Brain pericyte (primary cell): ENCODE results near the gene RIC8A.

Source experiments
- DNase-seq: peaks from one replicate; pipeline ENCODE4 v3.0.0-alpha.2; 2012; ENCODE audit warnings: low read depth, low spot score

The RIC8A gene

GRCh38 chr11:241634-242033 lies 34.1 kb downstream of the RIC8A start:
- DNase-seq: no peak

- DNase-seq: no peak
Measured at GRCh38 chr11:244376-244775, 36.9 kb downstream of the RIC8A start.

GRCh38 chr11:249062-249461 lies 41.6 kb downstream of the RIC8A start:
- no peak for DNase-seq

GRCh38 chr11:250274-250673 lies 42.8 kb downstream of the RIC8A start:
- no peak for DNase-seq

GRCh38 chr11:250740-251299 lies 43.3 kb downstream of the RIC8A start:
- no peak for DNase-seq

- DNase-seq: no peak
Measured at GRCh38 chr11:251550-251949, 44.0 kb downstream of the RIC8A start.

- DNase-seq: no peak
Measured at GRCh38 chr11:252666-253065, 45.2 kb downstream of the RIC8A start.

- DNase-seq: no peak
Measured at GRCh38 chr11:253160-253885, 45.8 kb downstream of the RIC8A start.

GRCh38 chr11:253886-254270 lies 46.4 kb downstream of the RIC8A start:
- DNase-seq: no peak

GRCh38 chr11:255176-255575 lies 47.7 kb downstream of the RIC8A start:
- DNase-seq: no peak

- no peak for DNase-seq
Measured at GRCh38 chr11:255816-256215, 48.3 kb downstream of the RIC8A start.

GRCh38 chr11:256952-257737 lies 49.6 kb downstream of the RIC8A start:
- DNase-seq: no peak

GRCh38 chr11:257766-258493 lies 50.4 kb downstream of the RIC8A start:
- DNase-seq: no peak

GRCh38 chr11:259413-259812 lies 51.9 kb downstream of the RIC8A start:
- no peak for DNase-seq

GRCh38 chr11:261624-262023 lies 54.1 kb downstream of the RIC8A start:
- DNase-seq: no peak
